CD1c-positive myeloid dendritic cell (primary cell): ENCODE results near the gene OTOR.

ENCODE experiments used
- DNase-seq: peaks from one replicate; pipeline ENCODE4 v3.0.0-alpha.2; 2016; ENCODE audit errors: extremely low spot score

The OTOR gene

DNA sequence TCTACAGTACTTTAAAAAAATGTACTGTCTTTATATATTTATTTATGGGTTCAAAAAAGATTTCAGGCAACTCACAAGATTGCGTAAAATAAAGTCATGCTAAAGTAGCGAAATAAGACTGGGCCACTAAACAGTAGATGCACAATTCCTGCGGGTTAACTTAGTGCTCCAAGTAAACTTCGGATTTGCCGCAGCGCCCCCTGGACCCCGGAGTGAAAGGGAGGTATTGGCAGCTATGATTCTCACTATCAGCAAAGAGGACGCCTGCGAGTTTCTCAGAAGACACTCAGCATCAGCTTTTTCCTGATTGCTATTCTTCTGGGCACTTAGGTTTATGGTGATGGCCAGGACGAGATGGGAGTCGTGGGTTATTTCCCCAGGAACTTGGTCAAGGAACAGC is 1.4 kb downstream of the OTOR start:
- no peak for DNase-seq

DNA sequence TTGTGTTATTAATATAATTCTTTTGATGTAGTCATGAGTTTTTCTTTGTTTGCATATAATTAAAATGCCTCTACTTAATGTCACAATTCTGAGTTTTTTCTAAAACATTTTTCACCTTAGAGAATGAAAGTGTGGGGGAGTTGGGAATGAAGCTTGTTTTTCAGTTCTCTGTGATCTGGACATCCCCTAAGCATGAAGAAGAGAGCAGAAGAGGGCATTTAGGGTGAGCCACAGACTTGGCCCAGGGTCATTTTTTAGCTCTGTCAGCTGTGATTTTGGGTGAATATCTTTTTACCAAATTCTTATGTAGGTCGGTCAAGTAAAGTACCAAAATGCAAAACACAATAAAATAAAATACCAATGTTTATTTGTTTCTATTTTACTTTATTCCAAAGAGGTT is 3.9 kb downstream of the OTOR start:
- no peak for DNase-seq

DNA sequence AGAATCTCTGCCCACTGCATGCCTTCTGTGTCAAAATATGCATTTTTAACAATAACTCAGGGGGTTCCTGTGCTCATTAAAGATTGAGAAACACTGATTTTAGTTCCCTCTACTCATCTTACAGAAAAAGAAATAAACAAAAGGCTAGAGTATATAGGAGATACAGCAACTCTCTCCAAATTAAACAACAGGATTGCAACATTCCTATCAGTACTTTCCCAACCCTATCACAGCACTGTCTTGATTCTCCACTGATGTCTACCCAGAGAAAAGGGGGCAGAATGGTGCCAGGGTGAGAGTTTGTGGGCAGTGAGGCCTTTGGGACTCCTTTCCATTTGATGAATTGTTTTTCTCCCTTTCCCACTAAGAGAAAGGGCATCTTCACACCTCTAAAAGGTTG is 4.7 kb downstream of the OTOR start:
- DNase-seq, result no peak

GRCh38 chr20:16758454-16759180 is 10.5 kb downstream of the OTOR start:
- DNase-seq, result no peak

- no peak for DNase-seq
Observed at GRCh38 chr20:16759181-16759563, 11.0 kb downstream of the OTOR start.

GRCh38 chr20:16760431-16761304 is 12.5 kb downstream of the OTOR start:
- no peak for DNase-seq

DNA sequence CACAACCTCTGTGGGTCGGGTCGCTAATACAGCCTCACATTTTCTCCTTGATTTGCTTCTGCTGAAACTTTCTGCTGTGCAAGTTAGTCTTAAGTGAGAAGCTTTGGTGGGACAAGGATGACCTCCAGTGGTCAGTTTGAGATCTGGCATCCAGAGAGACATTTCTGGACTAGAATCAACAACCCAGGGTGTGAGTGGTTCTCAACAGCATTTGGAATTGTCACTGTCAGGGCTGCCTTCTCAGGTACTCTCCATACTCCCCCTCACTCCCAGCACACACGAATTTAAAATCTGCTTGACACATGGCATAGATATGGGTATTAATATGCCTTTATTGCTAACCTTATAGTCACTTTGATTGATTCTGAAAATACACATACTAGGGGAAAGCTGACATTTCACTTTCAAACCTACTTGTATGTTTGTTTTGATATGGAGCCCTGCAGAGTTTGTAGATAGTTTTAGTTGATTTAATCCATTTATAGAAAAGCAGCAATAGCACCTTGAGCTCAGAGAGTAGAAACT is 13.2 kb downstream of the OTOR start:
- peak; percentile 68 for DNase-seq

DNA sequence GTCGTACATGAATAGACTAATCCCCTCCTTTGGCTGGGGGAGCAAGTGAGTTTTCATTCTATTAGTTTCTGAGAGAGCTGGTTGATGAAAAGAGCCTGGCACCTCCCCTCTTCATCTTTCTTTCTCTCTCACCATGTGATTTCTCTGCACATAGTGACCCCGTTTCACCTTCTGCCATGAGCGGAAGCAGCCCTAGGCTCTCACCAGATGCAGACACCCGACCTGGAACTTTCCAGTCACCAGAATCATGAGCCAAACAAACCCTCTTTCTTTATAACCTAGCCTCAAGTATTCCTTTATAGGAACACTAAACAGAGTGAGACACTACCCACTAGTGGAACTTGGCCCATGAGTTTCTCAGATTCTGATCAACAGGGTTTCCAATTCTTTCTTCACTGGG is 16.4 kb downstream of the OTOR start:
- no peak for DNase-seq

- DNase-seq, result no peak
Observed at GRCh38 chr20:16771213-16771612, 23.1 kb downstream of the OTOR start.

GRCh38 chr20:16775961-16776360 is 27.8 kb downstream of the OTOR start:
- no peak for DNase-seq

GRCh38 chr20:16777126-16777525 is 29.0 kb downstream of the OTOR start:
- DNase-seq, result no peak

DNA sequence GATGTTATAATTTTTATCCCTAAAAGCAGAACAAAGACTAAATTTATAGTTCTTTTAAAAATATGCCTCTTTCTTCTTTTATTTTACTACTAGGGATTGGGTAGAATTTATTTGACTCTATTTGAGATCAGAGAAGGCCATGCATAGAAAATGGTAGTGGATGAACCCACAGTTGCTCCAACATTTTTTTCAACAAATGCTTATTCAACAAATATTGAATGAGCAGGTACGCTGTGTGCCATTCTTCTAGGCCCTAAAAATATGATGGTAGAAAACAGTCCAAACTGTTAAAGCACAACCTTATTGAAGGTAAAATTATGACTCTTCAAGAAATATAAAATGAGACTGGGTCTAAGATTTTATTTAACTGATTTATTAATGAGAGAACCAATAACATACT is 30.0 kb downstream of the OTOR start:
- DNase-seq, result no peak

DNA sequence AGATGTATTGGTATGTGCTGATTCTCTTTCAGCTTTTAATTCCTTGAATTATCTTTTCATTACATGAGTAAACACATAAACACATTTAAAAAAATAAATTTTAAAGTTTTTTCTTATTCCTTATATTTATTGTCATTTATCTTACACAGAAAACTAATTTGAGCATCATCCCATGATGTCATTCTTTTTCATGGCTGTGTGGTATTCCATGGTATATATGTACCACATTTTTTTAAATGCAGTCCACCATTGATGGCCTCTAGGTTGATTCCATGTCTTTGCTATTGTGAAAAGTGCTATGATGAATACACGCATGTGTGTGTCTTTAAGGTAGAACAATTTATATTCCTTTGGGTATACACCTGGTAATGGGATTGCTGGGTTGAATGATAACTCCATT is 33.3 kb downstream of the OTOR start:
- DNase-seq, result no peak

DNA sequence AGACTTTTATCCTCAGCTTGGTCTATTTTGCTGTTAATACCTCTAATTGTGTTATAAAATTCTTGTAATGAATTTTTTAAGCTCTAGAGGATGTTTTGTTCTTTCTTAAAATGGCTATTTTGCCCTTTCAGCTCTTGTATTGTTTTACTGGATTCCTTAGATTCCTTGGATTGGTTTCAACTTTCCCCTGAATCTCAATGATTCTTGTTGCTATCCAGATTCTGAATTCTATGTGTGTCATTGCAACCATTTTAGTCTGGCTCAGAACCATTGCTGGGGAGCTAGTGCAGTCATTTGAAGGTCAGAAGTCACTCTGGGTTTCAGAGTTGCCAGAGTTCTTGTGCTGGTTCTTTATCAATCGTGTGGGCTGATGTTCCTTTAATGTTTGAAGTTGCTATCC is 37.1 kb downstream of the OTOR start:
- DNase-seq, result no peak
